GM19035 (cell line): ENCODE measurements around the gene RASD2.

Experiments
- ATAC-seq: cut with Tn5 transposase; IDR thresholded peaks from one replicate; pipeline ENCODE4 v1.9.1; 2021; ENCODE audit not compliant: unreplicated experiment

RASD2 gene

GRCh38 chr22:35517769-35518530, 22.7 kb upstream of the RASD2 start:
- ATAC-seq = no peak

GRCh38 chr22:35518811-35519210, 21.8 kb upstream of the RASD2 start:
- no peak for ATAC-seq

GRCh38 chr22:35519306-35520000, 21.2 kb upstream of the RASD2 start:
- no peak for ATAC-seq

GRCh38 chr22:35521358-35522224, 19.0 kb upstream of the RASD2 start:
- no peak for ATAC-seq

GRCh38 chr22:35522225-35523149, 18.1 kb upstream of the RASD2 start:
- ATAC-seq = no peak

GRCh38 chr22:35523167-35523947, 17.3 kb upstream of the RASD2 start:
- no peak for ATAC-seq

- no peak for ATAC-seq
Measured at GRCh38 chr22:35524966-35525686, 15.5 kb upstream of the RASD2 start.

- no peak for ATAC-seq
Measured at GRCh38 chr22:35525687-35526332, 14.8 kb upstream of the RASD2 start.

- no peak for ATAC-seq
Measured at GRCh38 chr22:35526333-35526979, 14.2 kb upstream of the RASD2 start.

- no peak for ATAC-seq
Measured at GRCh38 chr22:35528927-35529326, 11.7 kb upstream of the RASD2 start.

- no peak for ATAC-seq
Measured at GRCh38 chr22:35530700-35531099, 9.9 kb upstream of the RASD2 start.

GRCh38 chr22:35531202-35531601, 9.4 kb upstream of the RASD2 start:
- ATAC-seq = no peak

- no peak for ATAC-seq
Measured at GRCh38 chr22:35531676-35532075, 9.0 kb upstream of the RASD2 start.

- ATAC-seq = no peak
Measured at GRCh38 chr22:35533365-35534029, 7.1 kb upstream of the RASD2 start.

GRCh38 chr22:35534091-35534490, 6.5 kb upstream of the RASD2 start:
- no peak for ATAC-seq

- ATAC-seq = no peak
Measured at GRCh38 chr22:35537232-35537631, 3.4 kb upstream of the RASD2 start.

GRCh38 chr22:35538801-35539321, 1.8 kb upstream of the RASD2 start:
- no peak for ATAC-seq
